C4-2B (cell line): ENCODE measurements around the gene EVI5.

Experiments used
- ZFX ChIP-seq: fragments of 450-650 bp; IDR thresholded peaks from 2 replicates; pipeline ENCODE4 v1.6.1; 2017
- TF ChIP-seq, protein P1 (sequence below): fragments of 450-650 bp; conservative IDR thresholded peaks from 2 replicates; pipeline ENCODE4 v1.5.1; 2017; ENCODE audit warnings: mild to moderate bottlenecking

DNA sequence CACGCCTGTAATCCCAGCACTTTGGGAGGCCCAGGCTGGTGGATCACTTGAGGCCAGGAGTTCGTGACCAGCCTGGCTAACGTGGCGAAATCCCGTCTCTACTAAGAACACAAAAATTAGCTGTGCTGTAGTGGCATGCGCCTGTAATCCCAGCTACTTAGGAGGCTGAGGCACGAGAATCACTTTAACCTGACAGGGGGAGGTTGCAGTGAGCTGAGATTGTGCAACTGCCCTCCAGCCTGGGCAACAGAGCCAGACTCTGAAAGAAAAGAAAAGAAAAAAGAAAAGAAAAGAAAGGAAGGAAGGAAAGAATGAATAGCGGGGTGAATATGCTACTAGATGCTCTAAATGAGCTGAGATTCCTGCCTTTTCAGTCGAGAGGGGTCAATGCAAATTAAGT is 305.3 kb downstream of the EVI5 start:
- TF ChIP-seq, protein P1, sequence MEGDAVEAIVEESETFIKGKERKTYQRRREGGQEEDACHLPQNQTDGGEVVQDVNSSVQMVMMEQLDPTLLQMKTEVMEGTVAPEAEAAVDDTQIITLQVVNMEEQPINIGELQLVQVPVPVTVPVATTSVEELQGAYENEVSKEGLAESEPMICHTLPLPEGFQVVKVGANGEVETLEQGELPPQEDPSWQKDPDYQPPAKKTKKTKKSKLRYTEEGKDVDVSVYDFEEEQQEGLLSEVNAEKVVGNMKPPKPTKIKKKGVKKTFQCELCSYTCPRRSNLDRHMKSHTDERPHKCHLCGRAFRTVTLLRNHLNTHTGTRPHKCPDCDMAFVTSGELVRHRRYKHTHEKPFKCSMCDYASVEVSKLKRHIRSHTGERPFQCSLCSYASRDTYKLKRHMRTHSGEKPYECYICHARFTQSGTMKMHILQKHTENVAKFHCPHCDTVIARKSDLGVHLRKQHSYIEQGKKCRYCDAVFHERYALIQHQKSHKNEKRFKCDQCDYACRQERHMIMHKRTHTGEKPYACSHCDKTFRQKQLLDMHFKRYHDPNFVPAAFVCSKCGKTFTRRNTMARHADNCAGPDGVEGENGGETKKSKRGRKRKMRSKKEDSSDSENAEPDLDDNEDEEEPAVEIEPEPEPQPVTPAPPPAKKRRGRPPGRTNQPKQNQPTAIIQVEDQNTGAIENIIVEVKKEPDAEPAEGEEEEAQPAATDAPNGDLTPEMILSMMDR: no peak
- no peak for TF ChIP-seq ZFX
